Natural killer cell treated with Interleukin-12 subunit alpha and Interleukin-12 subunit beta and Interleukin-15 and Interleukin-18, amount 100 ng/mL, for 72 hours (primary cell): ENCODE measurements around the gene USP46. TPM values are rescaled to one million over a fixed set of nuclear protein-coding genes. Genes with fewer than 3 reads are reported as not detected.

ENCODE experiments used
- ATAC-seq, 2 donors: fragments of 150-1000 bp; cut with Tn5 transposase in 1 of 2; sonication (Bioruptor Pico), chemical (Tn5 transposase) in 1 of 2; 2 replicates each; pipeline ENCODE4 v1.10.0; 2021
- DNase-seq: peaks from one replicate; pipeline ENCODE4 v3.0.0; 2022; ENCODE audit warnings: low spot score
- H3K27ac Mint-ChIP-seq, 2 donors: 1 replicate in 1 of 2; 2 replicates in 1 of 2; pipeline ENCODE4 v1.8.0; 2022; ENCODE audit warnings: mixed read lengths in 2 of 2, mild to moderate bottlenecking in 1 of 2, moderate library complexity in 1 of 2
- H3K27me3 Mint-ChIP-seq, 2 donors: 1 replicate in 1 of 2; 2 replicates in 1 of 2; pipeline ENCODE4 v1.8.0; 2022; ENCODE audit warnings: mixed read lengths in 2 of 2
- H3K36me3 Mint-ChIP-seq: one replicate; pipeline ENCODE4 v1.8.0; 2022; ENCODE audit warnings: mixed read lengths
- H3K4me1 Mint-ChIP-seq, 2 donors: 1 replicate in 1 of 2; 2 replicates in 1 of 2; pipeline ENCODE4 v1.8.0; 2022; ENCODE audit warnings: low read depth in 2 of 2, mixed read lengths in 2 of 2, mild to moderate bottlenecking in 1 of 2
- H3K4me3 Mint-ChIP-seq: one replicate; pipeline ENCODE4 v1.8.0; 2022; ENCODE audit warnings: mixed read lengths
- H3K9me3 Mint-ChIP-seq: 2 replicates; pipeline ENCODE4 v1.8.0; 2022; ENCODE audit warnings: mixed read lengths
- total RNA-seq, 2 donors: library from RNA; stranded (reverse); gene quantifications; one replicate each; pipeline ENCODE4 v1.2.3, GENCODE V29; 2022

Gene USP46
- total RNA-seq, 2 donors from 2014 or later, result 9.1 to 15.7 TPM

GRCh38 chr4:52572936-52573485 is 86.1 kb downstream of the USP46 start:
- DNase-seq (no peak), ATAC-seq (no peak)
- H3K9me3 Mint-ChIP-seq, result no peaks in the 10 kb centered on the region
- H3K4me3 Mint-ChIP-seq, result no peak overlapping the region
- H3K27ac Mint-ChIP-seq, result no peak overlapping the region
- H3K27me3 Mint-ChIP-seq, result peaks cover 13 to 15% of the 10 kb centered on the region in 2 donors
- H3K36me3 Mint-ChIP-seq, result no peaks in the 10 kb centered on the region
- H3K4me1 Mint-ChIP-seq, result no peaks in the 10 kb centered on the region

- H3K36me3 Mint-ChIP-seq, result no peaks in the 10 kb centered on the region
- no peak for ATAC-seq
- H3K4me1 Mint-ChIP-seq, result no peaks in the 10 kb centered on the region
- H3K27me3 Mint-ChIP-seq, result peaks cover 9 to 20% of the 10 kb centered on the region in 2 donors
- H3K4me3 Mint-ChIP-seq, result no peak overlapping the region
- DNase-seq, result no peak
- H3K9me3 Mint-ChIP-seq, result no peaks in the 10 kb centered on the region
- no peak overlapping the region for H3K27ac Mint-ChIP-seq
Measured at GRCh38 chr4:52568351-52568750, 90.8 kb downstream of the USP46 start.

GRCh38 chr4:52566136-52567031 is 92.7 kb downstream of the USP46 start:
- no peaks in the 10 kb centered on the region for H3K9me3 Mint-ChIP-seq
- peaks cover 17% of the 10 kb centered on the region in 2 donors for H3K27me3 Mint-ChIP-seq
- no peak overlapping the region for H3K27ac Mint-ChIP-seq

GRCh38 chr4:52560844-52561280 is 98.2 kb downstream of the USP46 start:
- Mint-ChIP-seq H3K27me3 (peaks cover 21 to 26% of the 10 kb centered on the region in 2 donors), H3K4me1 (no peaks in the 10 kb centered on the region), H3K4me3 (no peak overlapping the region), H3K27ac (no peak overlapping the region), H3K9me3 (no peaks in the 10 kb centered on the region), H3K36me3 (no peaks in the 10 kb centered on the region)
- DNase-seq (no peak), ATAC-seq (no peak)

More at GRCh38 chr4:52566136-52567031, 92.7 kb downstream of the USP46 start:
- no peak for ATAC-seq
- Mint-ChIP-seq H3K4me1 (no peaks in the 10 kb centered on the region), H3K36me3 (no peaks in the 10 kb centered on the region), H3K4me3 (no peak overlapping the region)
- no peak for DNase-seq

GRCh38 chr4:52555356-52555716 is 103.8 kb downstream of the USP46 start:
- ATAC-seq (no peak), DNase-seq (no peak)
- H3K4me1 Mint-ChIP-seq, result peaks cover 0 to 4% of the 10 kb centered on the region in 2 donors
- peaks cover 19 to 26% of the 10 kb centered on the region in 2 donors for H3K27me3 Mint-ChIP-seq
- no peaks in the 10 kb centered on the region for H3K36me3 Mint-ChIP-seq
- H3K27ac Mint-ChIP-seq, result no peak overlapping the region
- H3K9me3 Mint-ChIP-seq, result no peaks in the 10 kb centered on the region
- no peak overlapping the region for H3K4me3 Mint-ChIP-seq

- Mint-ChIP-seq H3K27me3 (peaks cover 23 to 30% of the 10 kb centered on the region in 2 donors), H3K27ac (no peak overlapping the region), H3K4me1 (peaks cover 0 to 4% of the 10 kb centered on the region in 2 donors), H3K36me3 (no peaks in the 10 kb centered on the region), H3K9me3 (no peaks in the 10 kb centered on the region), H3K4me3 (no peak overlapping the region)
- DNase-seq (no peak), ATAC-seq (no peak)
Measured at GRCh38 chr4:52554612-52555355, 104.3 kb downstream of the USP46 start.

GRCh38 chr4:52552778-52553177 is 106.3 kb downstream of the USP46 start:
- Mint-ChIP-seq H3K27me3 (peaks cover 20 to 38% of the 10 kb centered on the region in 2 donors), H3K4me1 (peaks cover 0 to 4% of the 10 kb centered on the region in 2 donors), H3K36me3 (no peaks in the 10 kb centered on the region), H3K9me3 (no peaks in the 10 kb centered on the region), H3K27ac (no peak overlapping the region), H3K4me3 (no peak overlapping the region)
- no peak for DNase-seq
- no peak for ATAC-seq

- H3K4me1 Mint-ChIP-seq, result peaks cover 0 to 4% of the 10 kb centered on the region in 2 donors
- ATAC-seq (peak in 1 of 2 donors; percentile 32), DNase-seq (no peak)
- no peak overlapping the region for H3K27ac Mint-ChIP-seq
- no peaks in the 10 kb centered on the region for H3K9me3 Mint-ChIP-seq
- no peak overlapping the region for H3K4me3 Mint-ChIP-seq
- H3K27me3 Mint-ChIP-seq, result peaks cover 15 to 32% of the 10 kb centered on the region in 2 donors
- no peaks in the 10 kb centered on the region for H3K36me3 Mint-ChIP-seq
Measured at GRCh38 chr4:52551487-52551886, 107.6 kb downstream of the USP46 start.

- Mint-ChIP-seq H3K4me3 (no peak overlapping the region), H3K9me3 (no peaks in the 10 kb centered on the region), H3K4me1 (peaks cover 0 to 4% of the 10 kb centered on the region in 2 donors), H3K36me3 (no peaks in the 10 kb centered on the region), H3K27me3 (peaks cover 15 to 28% of the 10 kb centered on the region in 2 donors), H3K27ac (no peak overlapping the region)
- no peak for ATAC-seq
- no peak for DNase-seq
Measured at GRCh38 chr4:52550186-52550585, 108.9 kb downstream of the USP46 start.

GRCh38 chr4:52548818-52549570 is 110.1 kb downstream of the USP46 start:
- Mint-ChIP-seq H3K4me3 (no peak overlapping the region), H3K27me3 (peaks cover 10 to 16% of the 10 kb centered on the region in 2 donors), H3K27ac (no peak overlapping the region), H3K9me3 (no peaks in the 10 kb centered on the region), H3K36me3 (no peaks in the 10 kb centered on the region), H3K4me1 (no peaks in the 10 kb centered on the region)
- no peak for ATAC-seq
- no peak for DNase-seq

- no peak for DNase-seq
- H3K36me3 Mint-ChIP-seq, result no peaks in the 10 kb centered on the region
- H3K9me3 Mint-ChIP-seq, result no peaks in the 10 kb centered on the region
- ATAC-seq, result no peak
- H3K27me3 Mint-ChIP-seq, result peaks cover 10 to 14% of the 10 kb centered on the region in 2 donors
- no peak overlapping the region for H3K4me3 Mint-ChIP-seq
- no peaks in the 10 kb centered on the region for H3K4me1 Mint-ChIP-seq
- no peak overlapping the region for H3K27ac Mint-ChIP-seq
Measured at GRCh38 chr4:52546449-52546848, 112.7 kb downstream of the USP46 start.

- Mint-ChIP-seq H3K4me1 (no peaks in the 10 kb centered on the region), H3K27me3 (peaks cover 8 to 14% of the 10 kb centered on the region in 2 donors), H3K4me3 (no peak overlapping the region), H3K27ac (no peak overlapping the region), H3K9me3 (no peaks in the 10 kb centered on the region), H3K36me3 (no peaks in the 10 kb centered on the region)
- peak; percentile 60 to 75 for ATAC-seq
- no peak for DNase-seq
Measured at GRCh38 chr4:52545099-52546069, 113.7 kb downstream of the USP46 start.
